SU-DHL-6 (cell line): ENCODE data around the gene GBF1.

Experiments
- EZH2phosphoT487 ChIP-seq: fragments of 200-600 bp; sonication (generic), shearing (Covaris generic); conservative IDR thresholded peaks from 2 replicates; pipeline ENCODE4 v1.6.1; 2018; ENCODE audit warnings: mild to moderate bottlenecking, antibody characterized with exemption, low read length, moderate library complexity, mixed read lengths
- TF ChIP-seq, protein P1 (sequence below): fragments of 200-600 bp; sonication (generic); IDR thresholded peaks from one replicate; pipeline ENCODE4 v1.5.1; 2017; ENCODE audit warnings: antibody characterized with exemption, mild to moderate bottlenecking, low read length, moderate library complexity; ENCODE audit not compliant: insufficient read depth, poor library complexity, severe bottlenecking

- TF ChIP-seq, protein P1, sequence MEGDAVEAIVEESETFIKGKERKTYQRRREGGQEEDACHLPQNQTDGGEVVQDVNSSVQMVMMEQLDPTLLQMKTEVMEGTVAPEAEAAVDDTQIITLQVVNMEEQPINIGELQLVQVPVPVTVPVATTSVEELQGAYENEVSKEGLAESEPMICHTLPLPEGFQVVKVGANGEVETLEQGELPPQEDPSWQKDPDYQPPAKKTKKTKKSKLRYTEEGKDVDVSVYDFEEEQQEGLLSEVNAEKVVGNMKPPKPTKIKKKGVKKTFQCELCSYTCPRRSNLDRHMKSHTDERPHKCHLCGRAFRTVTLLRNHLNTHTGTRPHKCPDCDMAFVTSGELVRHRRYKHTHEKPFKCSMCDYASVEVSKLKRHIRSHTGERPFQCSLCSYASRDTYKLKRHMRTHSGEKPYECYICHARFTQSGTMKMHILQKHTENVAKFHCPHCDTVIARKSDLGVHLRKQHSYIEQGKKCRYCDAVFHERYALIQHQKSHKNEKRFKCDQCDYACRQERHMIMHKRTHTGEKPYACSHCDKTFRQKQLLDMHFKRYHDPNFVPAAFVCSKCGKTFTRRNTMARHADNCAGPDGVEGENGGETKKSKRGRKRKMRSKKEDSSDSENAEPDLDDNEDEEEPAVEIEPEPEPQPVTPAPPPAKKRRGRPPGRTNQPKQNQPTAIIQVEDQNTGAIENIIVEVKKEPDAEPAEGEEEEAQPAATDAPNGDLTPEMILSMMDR: no peak
- no peak for TF ChIP-seq EZH2phosphoT487
These were observed 15.0 kb upstream of the GBF1 start for GRCh38 chr10:102230264-102230860.
